Superior temporal gyrus (tissue), 1 donor: Measurements from ENCODE around the gene RFNG.

Experiments used
- DNase-seq: peaks from one replicate; pipeline ENCODE4 v3.0.0-alpha.2; 2016; ENCODE audit errors: extremely low spot score

The RFNG gene

GRCh38 chr17:82025401-82026107, 26.1 kb downstream of the RFNG start:
- DNase-seq: no peak

- no peak for DNase-seq
These were observed 26.8 kb downstream of the RFNG start for GRCh38 chr17:82024859-82025258.

GRCh38 chr17:82023447-82024241, 28.0 kb downstream of the RFNG start:
- DNase-seq: no peak

- peak; percentile 99 for DNase-seq
These were observed 28.6 kb downstream of the RFNG start, which contains the start of gene LRRC45 for GRCh38 chr17:82022981-82023446. TSS of gene LRRC45 (plus strand) at chr17:82023305. CDS start at chr17:82023644, 339 bp downstream.

- no peak for DNase-seq
These were observed 29.2 kb downstream of the RFNG start, which contains the start of gene CENPX for GRCh38 chr17:82022310-82022980. TSS of gene CENPX (minus strand) at chr17:82022878. CDS start at chr17:82022861, 17 bp downstream.

- no peak for DNase-seq
These were observed 29.7 kb downstream of the RFNG start for GRCh38 chr17:82021900-82022309.

- peak; percentile 76 for DNase-seq
These were observed 30.3 kb downstream of the RFNG start for GRCh38 chr17:82021107-82021899.

- no peak for DNase-seq
These were observed 31.0 kb downstream of the RFNG start for GRCh38 chr17:82020572-82021106.

GRCh38 chr17:82019690-82020571, 31.7 kb downstream of the RFNG start:
- no peak for DNase-seq

GRCh38 chr17:82018989-82019689, 32.5 kb downstream of the RFNG start:
- DNase-seq: no peak

GRCh38 chr17:82018152-82018988, 33.2 kb downstream of the RFNG start:
- DNase-seq: no peak

GRCh38 chr17:82017612-82018151, 33.9 kb downstream of the RFNG start:
- no peak for DNase-seq

- DNase-seq: no peak
These were observed 34.6 kb downstream of the RFNG start for GRCh38 chr17:82016875-82017459.

- no peak for DNase-seq
These were observed 35.3 kb downstream of the RFNG start for GRCh38 chr17:82016061-82016874.

GRCh38 chr17:82015311-82015971, 36.2 kb downstream of the RFNG start:
- DNase-seq: no peak

GRCh38 chr17:82014971-82015310, 36.7 kb downstream of the RFNG start:
- no peak for DNase-seq

- DNase-seq: no peak
These were observed 37.2 kb downstream of the RFNG start for GRCh38 chr17:82014432-82014831.
